Hematopoietic multipotent progenitor cell (in vitro differentiated cells): Measurements from ENCODE around the gene SMCR8. TPM values are rescaled to one million over a fixed set of nuclear protein-coding genes. Genes with fewer than 3 reads are reported as not detected.
"Not testable (repeated sequence)": the region's sequence is repeated elsewhere in the genome, so short reads cannot be mapped to it uniquely, and the experiment has no call there.

ENCODE experiments used
- DNase-seq, 3 donors: peaks; one replicate each; pipeline ENCODE4 v3.0.0-alpha.2; 2011 to 2015; ENCODE audit warnings: low read depth in 2 of 3, low spot score in 2 of 3
- total RNA-seq: library from RNA; depleted of rRNA; stranded (reverse); fragments of >200 nt; gene quantifications from one replicate; pipeline ENCODE4 v1.2.3, GENCODE V29; 2012

SMCR8 gene
- total RNA-seq, 1 donor = 30.2 TPM

- DNase-seq = peak in 2 of 3 donors; percentile 63 to 64
Observed at GRCh38 chr17:18315562-18315922, 449 bp downstream of the SMCR8 start.

GRCh38 chr17:18315961-18316360 lies 868 bp downstream of the SMCR8 start:
- no peak for DNase-seq

- DNase-seq = no peak
Observed at GRCh38 chr17:18318117-18318516, 3.0 kb downstream of the SMCR8 start.

GRCh38 chr17:18318771-18319450 lies 3.8 kb downstream of the SMCR8 start:
- DNase-seq = no peak

GRCh38 chr17:18319604-18320256 lies 4.6 kb downstream of the SMCR8 start:
- peak in 2 of 3 donors; percentile 11 to 44 for DNase-seq

GRCh38 chr17:18320301-18320700 lies 5.2 kb downstream of the SMCR8 start:
- no peak for DNase-seq

- no peak for DNase-seq
Observed at GRCh38 chr17:18321309-18321708, 6.2 kb downstream of the SMCR8 start.

- DNase-seq = no peak
Observed at GRCh38 chr17:18322522-18322921, 7.4 kb downstream of the SMCR8 start.

GRCh38 chr17:18323007-18323406 lies 7.9 kb downstream of the SMCR8 start:
- DNase-seq = no peak

- no peak for DNase-seq
Observed at GRCh38 chr17:18323507-18324139, 8.5 kb downstream of the SMCR8 start.

GRCh38 chr17:18324140-18325050 lies 9.3 kb downstream of the SMCR8 start:
- DNase-seq = no peak

- no peak for DNase-seq
Observed at GRCh38 chr17:18326039-18326438, 10.9 kb downstream of the SMCR8 start.

- no peak for DNase-seq
Observed at GRCh38 chr17:18326572-18326971, 11.5 kb downstream of the SMCR8 start.

GRCh38 chr17:18327093-18327492 lies 12.0 kb downstream of the SMCR8 start:
- no peak for DNase-seq

GRCh38 chr17:18327556-18327955 lies 12.5 kb downstream of the SMCR8 start:
- no peak for DNase-seq

GRCh38 chr17:18328643-18329204 lies 13.6 kb downstream of the SMCR8 start:
- no peak for DNase-seq

GRCh38 chr17:18331879-18332278 lies 16.8 kb downstream of the SMCR8 start:
- no peak for DNase-seq

GRCh38 chr17:18332909-18333489 lies 17.9 kb downstream of the SMCR8 start:
- no peak for DNase-seq

- not testable (repeated sequence) for DNase-seq
Observed at GRCh38 chr17:18338158-18338557, 23.1 kb downstream of the SMCR8 start.

GRCh38 chr17:18339933-18340332 lies 24.8 kb downstream of the SMCR8 start:
- DNase-seq = no peak
